RKO (cell line): ENCODE results near the gene C12orf42.
A peak's percentile ranks its signal among the peaks of the same experiment; 100 is the strongest.
"Not testable (repeated sequence)": the region's sequence is repeated elsewhere in the genome, so short reads cannot be mapped to it uniquely, and the experiment has no call there.

Source experiments
- DNase-seq: peaks from one replicate; pipeline ENCODE4 v3.0.0-alpha.2; 2016; ENCODE audit warnings: low spot score

The C12orf42 gene

DNA sequence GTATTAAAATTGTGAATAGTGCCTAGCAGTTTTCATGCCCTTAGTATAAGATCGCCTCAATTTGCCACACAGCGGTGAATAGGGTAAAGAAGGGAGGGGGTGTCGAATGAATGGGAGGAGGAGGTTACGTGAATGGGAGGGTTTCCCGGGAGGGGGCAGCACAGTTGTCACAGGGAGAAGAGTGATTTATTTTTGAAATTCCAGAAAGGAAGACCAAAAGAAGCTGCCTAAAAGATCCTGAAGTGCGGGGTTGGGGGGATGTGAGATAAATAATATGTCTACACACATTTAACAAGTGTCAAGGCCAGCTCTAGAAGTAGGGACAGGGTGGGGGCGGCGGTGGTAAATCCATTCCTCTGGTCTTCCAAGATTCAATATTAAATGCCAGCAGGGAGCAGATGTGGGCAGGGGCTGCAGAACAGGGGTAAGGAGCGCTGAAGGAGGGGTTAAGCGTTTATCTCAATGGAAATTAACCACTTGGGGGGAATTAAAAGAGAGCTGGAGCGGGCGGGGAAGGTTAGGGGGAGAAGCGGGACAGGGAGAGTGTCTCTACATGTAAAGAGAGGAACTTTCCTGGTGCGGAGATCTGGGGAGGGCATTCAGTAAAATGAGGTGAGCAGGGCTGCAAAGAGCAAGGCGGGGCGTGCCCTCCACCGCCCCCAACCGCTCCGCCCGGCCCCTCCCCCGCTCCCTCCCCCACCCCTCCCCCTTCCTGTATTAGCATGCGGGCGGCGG, 867 bp downstream of the C12orf42 start:
- DNase-seq: no peak

- DNase-seq: no peak
Observed at GRCh38 chr12:103494051-103494733, 1.6 kb downstream of the C12orf42 start.

DNA sequence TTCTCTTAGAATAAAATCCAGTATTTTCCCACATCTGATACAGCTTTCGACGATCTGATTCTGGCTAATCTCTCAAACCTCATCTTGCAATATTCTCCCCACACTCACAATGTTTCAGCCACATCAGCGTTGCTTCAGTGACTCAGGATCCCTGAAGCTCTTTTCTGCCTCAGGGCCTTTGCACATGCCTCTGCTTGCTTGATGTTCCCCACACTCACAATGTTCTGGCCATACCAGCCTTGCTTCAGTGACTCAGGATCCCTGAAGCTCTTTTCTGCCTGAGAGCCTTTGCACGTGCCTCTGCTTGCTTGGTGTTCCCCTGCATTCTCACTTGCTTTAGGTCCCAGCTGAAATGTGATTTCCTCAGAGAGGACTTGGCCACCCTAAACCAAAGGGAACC, 2.6 kb downstream of the C12orf42 start:
- DNase-seq: no peak

DNA sequence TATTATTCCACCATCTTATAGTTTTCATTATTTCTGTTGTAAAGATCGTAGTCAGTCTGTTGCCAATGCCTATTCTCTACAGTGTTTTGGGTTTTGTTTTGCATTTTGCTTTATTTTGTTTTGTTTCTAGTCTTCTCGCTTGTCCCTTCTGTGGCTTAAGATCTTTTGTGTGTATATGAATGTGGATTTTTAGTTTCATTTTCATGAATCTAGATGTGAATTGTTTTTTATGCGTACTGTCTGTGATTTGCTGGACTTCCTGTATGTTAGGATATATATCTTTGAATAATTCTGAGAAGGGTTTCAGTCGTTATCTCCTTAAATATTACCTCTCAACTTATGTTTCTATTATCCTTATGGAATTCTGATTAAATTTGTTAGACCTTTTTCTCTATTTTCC, 13.4 kb downstream of the C12orf42 start:
- DNase-seq: no peak

- DNase-seq: no peak
Observed at GRCh38 chr12:103475073-103475472, 20.7 kb downstream of the C12orf42 start.

DNA sequence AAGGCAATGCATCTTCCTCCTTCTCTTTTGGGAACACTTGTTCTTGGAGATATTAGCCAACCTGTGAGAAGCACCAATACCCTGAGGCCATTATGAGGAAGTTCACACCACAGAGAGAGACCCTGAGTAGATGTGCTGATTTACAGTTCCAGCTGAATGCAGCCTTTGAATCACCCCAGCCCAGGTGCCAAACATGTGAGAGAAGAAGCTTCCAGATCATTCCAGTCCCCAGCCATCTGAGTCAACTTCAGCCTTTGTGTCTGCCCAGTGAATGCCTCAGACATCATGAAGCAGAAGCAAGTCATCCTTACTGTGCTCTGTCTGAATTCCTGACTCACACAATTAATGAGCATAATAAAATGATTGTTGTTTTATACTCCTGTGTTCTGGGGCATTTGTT, 25.1 kb downstream of the C12orf42 start:
- DNase-seq: peak; percentile 61

- no peak for DNase-seq
Observed at GRCh38 chr12:103469719-103470118, 26.0 kb downstream of the C12orf42 start.

DNA sequence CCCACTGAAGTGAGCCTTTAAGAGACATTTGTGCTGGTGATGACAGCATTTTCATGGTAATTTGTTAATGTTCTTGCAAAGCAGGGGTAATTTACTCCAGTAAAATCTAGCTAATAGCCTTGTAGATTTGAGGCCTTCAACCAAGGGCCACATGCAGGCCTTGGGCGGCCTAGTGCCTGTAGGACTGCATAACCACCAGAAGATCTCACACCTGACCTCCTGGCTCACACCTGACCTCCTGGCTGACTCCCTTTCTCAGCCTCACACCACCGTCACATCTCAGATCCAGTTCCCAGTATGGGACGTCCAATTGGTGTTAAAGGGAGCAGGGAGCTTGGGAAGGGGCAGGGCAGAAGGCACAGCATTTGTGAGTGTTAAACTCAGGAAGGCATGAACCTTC, 26.9 kb downstream of the C12orf42 start:
- DNase-seq: no peak

GRCh38 chr12:103462675-103463074, 33.1 kb downstream of the C12orf42 start:
- no peak for DNase-seq

GRCh38 chr12:103457471-103457870, 38.3 kb downstream of the C12orf42 start:
- DNase-seq: no peak

GRCh38 chr12:103456006-103456405, 39.8 kb downstream of the C12orf42 start:
- DNase-seq: no peak

DNA sequence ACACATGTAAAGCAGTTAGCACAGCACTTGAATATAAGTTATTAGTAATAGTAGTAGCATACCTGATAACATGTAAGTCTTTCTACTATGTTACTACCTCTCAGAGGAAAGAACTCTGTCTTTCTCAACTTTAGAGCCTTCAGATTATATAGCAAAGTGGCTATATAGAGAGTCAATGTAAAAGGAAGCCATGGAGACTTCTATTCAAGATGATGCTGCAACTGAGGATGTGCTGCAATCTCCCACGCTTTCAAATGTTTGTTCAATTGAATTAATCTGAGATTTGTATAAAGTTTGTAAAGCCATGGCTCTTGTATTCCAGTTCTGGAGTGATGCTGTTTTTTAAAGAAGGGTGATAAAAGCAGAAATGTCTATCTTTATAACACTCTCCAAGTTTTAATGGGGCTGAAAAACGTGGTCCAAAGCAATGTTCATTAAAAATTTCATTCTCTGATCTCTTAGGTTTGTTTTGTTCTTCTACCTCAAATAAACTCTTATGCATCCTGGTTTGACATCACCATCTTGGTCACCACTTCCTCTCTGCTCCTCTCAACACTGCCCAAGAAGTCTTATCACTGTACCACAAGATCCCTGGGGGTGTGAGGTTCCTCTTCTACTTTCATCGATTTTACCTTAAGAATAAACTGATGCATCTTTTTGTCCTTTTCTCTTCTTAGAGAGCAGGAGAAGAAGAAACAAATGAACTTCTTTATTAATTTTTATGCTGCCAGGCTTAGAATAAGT, 40.6 kb downstream of the C12orf42 start:
- no peak for DNase-seq

DNA sequence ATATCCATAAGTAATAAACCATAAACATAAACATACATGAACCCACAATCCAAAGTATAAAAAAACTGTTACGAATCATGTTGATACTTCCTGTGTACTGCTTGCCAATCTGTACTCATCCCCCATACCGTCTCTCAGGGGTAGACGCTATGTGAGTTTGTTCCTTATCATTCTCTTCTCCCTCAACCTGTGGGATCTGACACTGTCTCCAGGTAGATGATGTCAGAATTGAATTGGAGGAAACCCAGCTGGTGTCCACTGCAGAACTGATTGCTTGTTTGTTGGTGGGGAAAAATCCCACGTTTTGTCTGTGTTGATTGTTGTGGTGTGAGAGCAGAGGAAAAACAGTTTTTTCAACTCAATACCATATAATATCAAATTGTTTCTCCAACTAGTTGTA, 50.8 kb downstream of the C12orf42 start:
- no peak for DNase-seq

- DNase-seq: no peak
Observed at GRCh38 chr12:103442822-103443221, 52.9 kb downstream of the C12orf42 start.

- no peak for DNase-seq
Observed at GRCh38 chr12:103442182-103442555, 53.6 kb downstream of the C12orf42 start.

- DNase-seq: no peak
Observed at GRCh38 chr12:103441437-103442181, 54.2 kb downstream of the C12orf42 start.

- DNase-seq: not testable (repeated sequence)
Observed at GRCh38 chr12:103434165-103435105, 61.3 kb downstream of the C12orf42 start.

GRCh38 chr12:103431950-103432349, 63.8 kb downstream of the C12orf42 start:
- no peak for DNase-seq

GRCh38 chr12:103431387-103431786, 64.4 kb downstream of the C12orf42 start:
- no peak for DNase-seq

DNA sequence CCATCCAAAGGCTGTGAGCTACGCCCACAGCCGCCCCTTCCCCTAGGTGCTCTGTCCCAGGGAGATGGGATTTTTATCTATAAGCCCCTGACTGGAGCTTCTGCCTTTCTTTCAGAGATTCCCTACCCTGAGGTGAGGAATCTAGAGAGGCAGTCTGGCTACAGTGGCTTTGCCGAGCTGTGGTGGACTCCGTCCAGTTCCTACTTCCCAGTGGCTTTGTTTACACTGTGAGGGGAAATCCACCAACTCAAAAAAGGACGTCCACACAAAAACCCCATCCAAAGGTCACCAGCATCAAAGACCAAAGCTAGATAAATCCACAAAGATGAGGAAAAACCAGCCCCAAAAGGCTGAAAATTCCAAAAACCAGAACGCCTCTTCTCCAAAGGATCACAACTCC, 70.1 kb downstream of the C12orf42 start:
- not testable (repeated sequence) for DNase-seq
